KMS-11 (cell line): ENCODE measurements around the gene POLQ.

Experiments used
- H2AFZ ChIP-seq: fragments of 200-600 bp; sonication (generic); 2 replicates; pipeline ENCODE4 v1.6.1; 2016; ENCODE audit warnings: antibody characterized with exemption, mixed run types, low read depth
- H3K27ac ChIP-seq: fragments of 200-600 bp; sonication (generic); 2 replicates; pipeline ENCODE4 v1.6.1; 2016; ENCODE audit warnings: mild to moderate bottlenecking, mixed run types
- H3K27me3 ChIP-seq: fragments of 200-600 bp; sonication (generic); 2 replicates; pipeline ENCODE4 v1.6.1; 2017; ENCODE audit warnings: mild to moderate bottlenecking, low read depth, mixed run types, moderate library complexity; ENCODE audit not compliant: insufficient read depth
- H3K36me3 ChIP-seq: fragments of 200-600 bp; sonication (generic); 2 replicates; pipeline ENCODE4 v1.6.1; 2017; ENCODE audit warnings: mild to moderate bottlenecking, mixed run types; ENCODE audit not compliant: insufficient read depth
- H3K4me1 ChIP-seq: fragments of 200-600 bp; sonication (generic); 2 replicates; pipeline ENCODE4 v1.6.1; 2016; ENCODE audit warnings: mild to moderate bottlenecking, low read depth, mixed run types; ENCODE audit not compliant: poor library complexity, severe bottlenecking
- H3K4me2 ChIP-seq: fragments of 200-600 bp; sonication (generic); 2 replicates; pipeline ENCODE4 v1.7.0; 2016; ENCODE audit warnings: mild to moderate bottlenecking, mixed run types
- H3K4me3 ChIP-seq: fragments of 200-600 bp; sonication (generic); IDR thresholded peaks from 2 replicates; pipeline ENCODE4 v1.6.1; 2017; ENCODE audit warnings: low read depth, low read length, mixed read lengths; ENCODE audit not compliant: insufficient read depth
- H3K79me2 ChIP-seq: fragments of 200-600 bp; sonication (generic); 2 replicates; pipeline ENCODE4 v1.6.1; 2016; ENCODE audit warnings: low read depth, mixed run types; ENCODE audit not compliant: insufficient read depth
- H3K9ac ChIP-seq: fragments of 200-600 bp; sonication (generic); 2 replicates; pipeline ENCODE4 v1.6.1; 2016; ENCODE audit warnings: mild to moderate bottlenecking, mixed run types
- H4K20me1 ChIP-seq: fragments of 200-600 bp; sonication (generic); 2 replicates; pipeline ENCODE4 v1.6.1; 2016; ENCODE audit warnings: mild to moderate bottlenecking, mixed run types; ENCODE audit not compliant: insufficient read depth
- TF ChIP-seq, protein P1 (sequence below): fragments of 200-600 bp; sonication (generic); conservative IDR thresholded peaks from 2 replicates; pipeline ENCODE4 v1.6.1; 2017; ENCODE audit warnings: low read depth, mild to moderate bottlenecking, antibody characterized with exemption, low read length, moderate library complexity, mixed read lengths

POLQ gene

GRCh38 chr3:121515313-121515712 lies 30.5 kb downstream of the POLQ start:
- Histone ChIP-seq H3K9ac (no peak overlapping the region), H3K4me1 (no peaks in the 10 kb centered on the region), H2AFZ (no peak overlapping the region), H4K20me1 (no peaks in the 10 kb centered on the region), H3K79me2 (0 out of 2 replicates have a peak, but pooled peaks cover 11% of the 10 kb centered on the region), H3K4me2 (no peak overlapping the region), H3K27ac (no peak overlapping the region), H3K27me3 (no peaks in the 10 kb centered on the region), H3K4me3 (no peak overlapping the region), H3K36me3 (peaks cover 4% of the 10 kb centered on the region; the same call in 1 of the 2 replicates)
- TF ChIP-seq, protein P1, sequence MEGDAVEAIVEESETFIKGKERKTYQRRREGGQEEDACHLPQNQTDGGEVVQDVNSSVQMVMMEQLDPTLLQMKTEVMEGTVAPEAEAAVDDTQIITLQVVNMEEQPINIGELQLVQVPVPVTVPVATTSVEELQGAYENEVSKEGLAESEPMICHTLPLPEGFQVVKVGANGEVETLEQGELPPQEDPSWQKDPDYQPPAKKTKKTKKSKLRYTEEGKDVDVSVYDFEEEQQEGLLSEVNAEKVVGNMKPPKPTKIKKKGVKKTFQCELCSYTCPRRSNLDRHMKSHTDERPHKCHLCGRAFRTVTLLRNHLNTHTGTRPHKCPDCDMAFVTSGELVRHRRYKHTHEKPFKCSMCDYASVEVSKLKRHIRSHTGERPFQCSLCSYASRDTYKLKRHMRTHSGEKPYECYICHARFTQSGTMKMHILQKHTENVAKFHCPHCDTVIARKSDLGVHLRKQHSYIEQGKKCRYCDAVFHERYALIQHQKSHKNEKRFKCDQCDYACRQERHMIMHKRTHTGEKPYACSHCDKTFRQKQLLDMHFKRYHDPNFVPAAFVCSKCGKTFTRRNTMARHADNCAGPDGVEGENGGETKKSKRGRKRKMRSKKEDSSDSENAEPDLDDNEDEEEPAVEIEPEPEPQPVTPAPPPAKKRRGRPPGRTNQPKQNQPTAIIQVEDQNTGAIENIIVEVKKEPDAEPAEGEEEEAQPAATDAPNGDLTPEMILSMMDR = no peak

GRCh38 chr3:121514496-121514895 lies 31.3 kb downstream of the POLQ start:
- no peaks in the 10 kb centered on the region for H3K27me3 ChIP-seq
- TF ChIP-seq, protein P1 = no peak
- H3K27ac ChIP-seq = no peak overlapping the region
- no peak overlapping the region for H3K4me2 ChIP-seq
- H3K4me1 ChIP-seq = no peaks in the 10 kb centered on the region
- H2AFZ ChIP-seq = no peak overlapping the region
- H3K4me3 ChIP-seq = no peak overlapping the region
- no peaks in the 10 kb centered on the region for H4K20me1 ChIP-seq
- H3K79me2 ChIP-seq = 0 out of 2 replicates have a peak, but pooled peaks cover 11% of the 10 kb centered on the region
- H3K36me3 ChIP-seq = peaks cover 10% of the 10 kb centered on the region; the same call in 1 of the 2 replicates
- no peak overlapping the region for H3K9ac ChIP-seq

GRCh38 chr3:121508389-121508788 lies 37.4 kb downstream of the POLQ start:
- H2AFZ ChIP-seq = no peak overlapping the region
- H3K4me1 ChIP-seq = peaks cover 10% of the 10 kb centered on the region
- H3K36me3 ChIP-seq = peaks cover 7% of the 10 kb centered on the region; the same call in 1 of the 2 replicates
- no peaks in the 10 kb centered on the region for H4K20me1 ChIP-seq
- H3K79me2 ChIP-seq = no peaks in the 10 kb centered on the region
- no peak overlapping the region for H3K4me3 ChIP-seq
- TF ChIP-seq, protein P1 = no peak
- H3K4me2 ChIP-seq = no peak overlapping the region
- H3K27ac ChIP-seq = no peak overlapping the region
- H3K9ac ChIP-seq = no peak overlapping the region
- no peaks in the 10 kb centered on the region for H3K27me3 ChIP-seq

- no peaks in the 10 kb centered on the region for H3K79me2 ChIP-seq
- no peaks in the 10 kb centered on the region for H4K20me1 ChIP-seq
- peaks cover 10% of the 10 kb centered on the region for H3K4me1 ChIP-seq
- H3K9ac ChIP-seq = no peak overlapping the region
- no peak overlapping the region for H3K4me2 ChIP-seq
- TF ChIP-seq, protein P1 = no peak
- no peaks in the 10 kb centered on the region for H3K27me3 ChIP-seq
- no peak overlapping the region for H2AFZ ChIP-seq
- peaks cover 7% of the 10 kb centered on the region; the same call in 1 of the 2 replicates for H3K36me3 ChIP-seq
- no peak overlapping the region for H3K27ac ChIP-seq
- H3K4me3 ChIP-seq = no peak overlapping the region
Observed at GRCh38 chr3:121505256-121505655, 40.5 kb downstream of the POLQ start.
